ENCODE results near the gene MBOAT7. TPM values are rescaled to one million over a fixed set of nuclear protein-coding genes. Genes with fewer than 3 reads are reported as not detected.
"Not testable (repeated sequence)": the region's sequence is repeated elsewhere in the genome, so short reads cannot be mapped to it uniquely, and the experiment has no call there.

MBOAT7 gene
- polyA plus RNA-seq, 3 donors = 74.1 to 97.8 (median 84.2) TPM

GRCh38 chr19:54171736-54172431 lies 17.5 kb downstream of the MBOAT7 start:
- not testable (repeated sequence) for DNase-seq

- DNase-seq = no peak
Measured at GRCh38 chr19:54169149-54169740, 20.1 kb downstream of the MBOAT7 start.

- peak; percentile 89 for DNase-seq
Measured at GRCh38 chr19:54168174-54168917, 21.0 kb downstream of the MBOAT7 start.

GRCh38 chr19:54165222-54165621 lies 24.2 kb downstream of the MBOAT7 start:
- DNase-seq = no peak

GRCh38 chr19:54164369-54165068 lies 24.9 kb downstream of the MBOAT7 start:
- DNase-seq = peak; percentile 35

GRCh38 chr19:54162884-54163283 lies 26.5 kb downstream of the MBOAT7 start:
- no peak for DNase-seq

GRCh38 chr19:54162241-54162805 lies 27.1 kb downstream of the MBOAT7 start:
- peak; percentile 74 for DNase-seq

- no peak for DNase-seq
Measured at GRCh38 chr19:54160854-54161253, 28.5 kb downstream of the MBOAT7 start.

- no peak for DNase-seq
Measured at GRCh38 chr19:54160182-54160811, 29.1 kb downstream of the MBOAT7 start.

- DNase-seq = peak; percentile 100
Measured at GRCh38 chr19:54159352-54160181, 29.8 kb downstream of the MBOAT7 start, which contains the start of gene LENG1. Gene LENG1 (minus strand): TSS chr19:54159721. CDS start chr19:54159695, 26 bp downstream.

GRCh38 chr19:54158812-54159351 lies 30.5 kb downstream of the MBOAT7 start:
- no peak for DNase-seq

- DNase-seq = no peak
Measured at GRCh38 chr19:54156953-54157352, 32.4 kb downstream of the MBOAT7 start.

GRCh38 chr19:54156490-54156889 lies 32.9 kb downstream of the MBOAT7 start:
- DNase-seq = no peak

GRCh38 chr19:54155694-54156093 lies 33.7 kb downstream of the MBOAT7 start:
- DNase-seq = no peak

GRCh38 chr19:54154603-54155345 lies 34.6 kb downstream of the MBOAT7 start:
- DNase-seq = no peak

GRCh38 chr19:54153731-54154326 lies 35.6 kb downstream of the MBOAT7 start:
- DNase-seq = no peak

GRCh38 chr19:54152878-54153524 lies 36.4 kb downstream of the MBOAT7 start:
- DNase-seq = no peak

- no peak for DNase-seq
Measured at GRCh38 chr19:54152267-54152666, 37.1 kb downstream of the MBOAT7 start.
